ENCODE measurements around the gene STAT5B.

The STAT5B gene

GRCh38 chr17:42233156-42233555, 43.0 kb downstream of the STAT5B start:
- Histone ChIP-seq H4K8ac (ENCODE audit: low read length) (no peak overlapping the region), H3K4ac (ENCODE audit: low read depth in 1 of 2, low read length in 2 of 2) (no peak overlapping the region), H3K9me3 (ENCODE audit: control insufficient read depth, low read length) (no peaks in the 10 kb centered on the region), H3K4me3 (ENCODE audit: insufficient read depth in 1 of 2, low read depth in 1 of 2, low read length in 2 of 2) (no peak overlapping the region), H2BK12ac (ENCODE audit: low read length in 2 of 2) (no peak overlapping the region), H3K9ac (ENCODE audit: low read length) (no peak overlapping the region), H3K79me1 (replicated peaks; ENCODE audit: low read length, poor library complexity, severe bottlenecking) (peaks cover 14% of the 10 kb centered on the region), H3K27me3 (ENCODE audit: control insufficient read depth in 1 of 2, insufficient read depth in 1 of 2, low read length in 2 of 2) (no peaks in the 10 kb centered on the region), H3K18ac (ENCODE audit: low read depth in 1 of 2, low read length in 2 of 2) (no peak overlapping the region), H2BK5ac (ENCODE audit: low read depth, low read length, poor library complexity, severe bottlenecking) (no peak overlapping the region), H3K14ac (ENCODE audit: low read length in 2 of 2) (no peak overlapping the region), H3K4me2 (ENCODE audit: low read length, poor library complexity, severe bottlenecking) (no peak overlapping the region), H2AFZ (ENCODE audit: low read depth, low read length) (no peak overlapping the region), H2AK5ac (ENCODE audit: low read length, severe bottlenecking) (no peak overlapping the region), H3K27ac (ENCODE audit: low read length, poor library complexity, severe bottlenecking) (no peak overlapping the region), H2BK120ac (ENCODE audit: low read depth, low read length) (no peak overlapping the region), H4K91ac (ENCODE audit: low read length) (no peak overlapping the region), H2BK15ac (ENCODE audit: low read depth, poor library complexity, severe bottlenecking) (no peak overlapping the region), H3K36me3 (ENCODE audit: control insufficient read depth in 1 of 2, insufficient read depth in 2 of 2, low read depth in 1 of 2, low read length in 2 of 2) (no peaks in the 10 kb centered on the region), H3K4me1 (ENCODE audit: control insufficient read depth, insufficient read depth, low read depth, low read length) (peaks cover 1% of the 10 kb centered on the region), H3K23ac (ENCODE audit: low read length in 2 of 2) (no peak overlapping the region)
- DNase-seq: no peak
- 99% methylated on average over 4 of the region's 5 CpGs for WGBS

- H2BK120ac ChIP-seq (ENCODE audit: low read depth, low read length): no peak overlapping the region
- no peak overlapping the region for H3K14ac ChIP-seq (ENCODE audit: low read length in 2 of 2)
- peak overlapping the region in 1 of 2 experiments; percentile 60 for H3K4ac ChIP-seq (ENCODE audit: low read depth in 1 of 2, low read length in 2 of 2)
- H2BK5ac ChIP-seq (ENCODE audit: low read depth, low read length, poor library complexity, severe bottlenecking): no peak overlapping the region
- no peak overlapping the region for H4K8ac ChIP-seq (ENCODE audit: low read length)
- H3K4me3 ChIP-seq (ENCODE audit: insufficient read depth in 1 of 2, low read depth in 1 of 2, low read length in 2 of 2): no peak overlapping the region
- no peaks in the 10 kb centered on the region for H3K27me3 ChIP-seq (ENCODE audit: control insufficient read depth in 1 of 2, insufficient read depth in 1 of 2, low read length in 2 of 2)
- no peaks in the 10 kb centered on the region for H3K9me3 ChIP-seq (ENCODE audit: control insufficient read depth, low read length)
- no peak overlapping the region for H4K91ac ChIP-seq (ENCODE audit: low read length)
- H3K23ac ChIP-seq (ENCODE audit: low read length in 2 of 2): no peak overlapping the region
- no peak overlapping the region for H2BK15ac ChIP-seq (ENCODE audit: low read depth, poor library complexity, severe bottlenecking)
- no peak overlapping the region for H2AK5ac ChIP-seq (ENCODE audit: low read length, severe bottlenecking)
- no peak overlapping the region for H2BK12ac ChIP-seq (ENCODE audit: low read length in 2 of 2)
- H3K9ac ChIP-seq (ENCODE audit: low read length): no peak overlapping the region
- H3K36me3 ChIP-seq (ENCODE audit: control insufficient read depth in 1 of 2, insufficient read depth in 2 of 2, low read depth in 1 of 2, low read length in 2 of 2): no peaks in the 10 kb centered on the region
- H3K79me1 ChIP-seq (replicated peaks; ENCODE audit: low read length, poor library complexity, severe bottlenecking): peaks cover 9% of the 10 kb centered on the region
- H3K18ac ChIP-seq (ENCODE audit: low read depth in 1 of 2, low read length in 2 of 2): no peak overlapping the region
- DNase-seq: no peak
- 100% methylated on average over 4 of the region's 5 CpGs for WGBS
- peaks cover 1% of the 10 kb centered on the region for H3K4me1 ChIP-seq (ENCODE audit: control insufficient read depth, insufficient read depth, low read depth, low read length)
- H3K27ac ChIP-seq (ENCODE audit: low read length, poor library complexity, severe bottlenecking): no peak overlapping the region
- H3K4me2 ChIP-seq (ENCODE audit: low read length, poor library complexity, severe bottlenecking): no peak overlapping the region
- H2AFZ ChIP-seq (ENCODE audit: low read depth, low read length): no peak overlapping the region
These were observed 46.0 kb downstream of the STAT5B start for GRCh38 chr17:42230225-42230624.

- DNase-seq: peak; percentile 51
- H3K27ac ChIP-seq (ENCODE audit: low read length, poor library complexity, severe bottlenecking): no peak overlapping the region
- H2AK5ac ChIP-seq (ENCODE audit: low read length, severe bottlenecking): no peak overlapping the region
- H3K4me1 ChIP-seq (ENCODE audit: control insufficient read depth, insufficient read depth, low read depth, low read length): no peaks in the 10 kb centered on the region
- H2BK5ac ChIP-seq (ENCODE audit: low read depth, low read length, poor library complexity, severe bottlenecking): no peak overlapping the region
- no peak overlapping the region for H3K23ac ChIP-seq (ENCODE audit: low read length in 2 of 2)
- H3K4ac ChIP-seq (ENCODE audit: low read depth in 1 of 2, low read length in 2 of 2): no peak overlapping the region
- no peaks in the 10 kb centered on the region for H3K9me3 ChIP-seq (ENCODE audit: control insufficient read depth, low read length)
- H3K36me3 ChIP-seq (ENCODE audit: control insufficient read depth in 1 of 2, insufficient read depth in 2 of 2, low read depth in 1 of 2, low read length in 2 of 2): peaks cover 15 to 17% of the 10 kb centered on the region in 2 experiments
- H3K14ac ChIP-seq (ENCODE audit: low read length in 2 of 2): no peak overlapping the region
- H2BK120ac ChIP-seq (ENCODE audit: low read depth, low read length): no peak overlapping the region
- H3K27me3 ChIP-seq (ENCODE audit: control insufficient read depth in 1 of 2, insufficient read depth in 1 of 2, low read length in 2 of 2): no peaks in the 10 kb centered on the region
- no peak overlapping the region for H2AFZ ChIP-seq (ENCODE audit: low read depth, low read length)
- H2BK12ac ChIP-seq (ENCODE audit: low read length in 2 of 2): no peak overlapping the region
- H3K18ac ChIP-seq (ENCODE audit: low read depth in 1 of 2, low read length in 2 of 2): peak overlapping the region in 1 of 2 experiments; percentile 22
- H3K9ac ChIP-seq (ENCODE audit: low read length): no peak overlapping the region
- WGBS: 89% methylated on average over 11 of the region's 11 CpGs
- peaks cover 9% of the 10 kb centered on the region for H3K79me1 ChIP-seq (replicated peaks; ENCODE audit: low read length, poor library complexity, severe bottlenecking)
- H3K4me3 ChIP-seq (ENCODE audit: insufficient read depth in 1 of 2, low read depth in 1 of 2, low read length in 2 of 2): no peak overlapping the region
- no peak overlapping the region for H3K4me2 ChIP-seq (ENCODE audit: low read length, poor library complexity, severe bottlenecking)
- no peak overlapping the region for H2BK15ac ChIP-seq (ENCODE audit: low read depth, poor library complexity, severe bottlenecking)
- no peak overlapping the region for H4K8ac ChIP-seq (ENCODE audit: low read length)
- H4K91ac ChIP-seq (ENCODE audit: low read length): no peak overlapping the region
These were observed 48.1 kb downstream of the STAT5B start for GRCh38 chr17:42227849-42228700.

GRCh38 chr17:42225646-42226045, 50.5 kb downstream of the STAT5B start:
- Histone ChIP-seq H3K4ac (ENCODE audit: low read depth in 1 of 2, low read length in 2 of 2) (no peak overlapping the region), H2AK5ac (ENCODE audit: low read length, severe bottlenecking) (no peak overlapping the region), H3K36me3 (ENCODE audit: control insufficient read depth in 1 of 2, insufficient read depth in 2 of 2, low read depth in 1 of 2, low read length in 2 of 2) (peaks cover 22 to 33% of the 10 kb centered on the region in 2 experiments), H3K27ac (ENCODE audit: low read length, poor library complexity, severe bottlenecking) (no peak overlapping the region), H3K14ac (ENCODE audit: low read length in 2 of 2) (no peak overlapping the region), H2BK15ac (ENCODE audit: low read depth, poor library complexity, severe bottlenecking) (no peak overlapping the region), H3K9me3 (ENCODE audit: control insufficient read depth, low read length) (no peaks in the 10 kb centered on the region), H2BK120ac (ENCODE audit: low read depth, low read length) (no peak overlapping the region), H3K23ac (ENCODE audit: low read length in 2 of 2) (no peak overlapping the region), H3K79me1 (replicated peaks; ENCODE audit: low read length, poor library complexity, severe bottlenecking) (peaks cover 5% of the 10 kb centered on the region), H2BK12ac (ENCODE audit: low read length in 2 of 2) (no peak overlapping the region), H4K8ac (ENCODE audit: low read length) (no peak overlapping the region), H4K91ac (ENCODE audit: low read length) (no peak overlapping the region), H2BK5ac (ENCODE audit: low read depth, low read length, poor library complexity, severe bottlenecking) (no peak overlapping the region), H3K27me3 (ENCODE audit: control insufficient read depth in 1 of 2, insufficient read depth in 1 of 2, low read length in 2 of 2) (no peaks in the 10 kb centered on the region), H3K4me2 (ENCODE audit: low read length, poor library complexity, severe bottlenecking) (no peak overlapping the region), H3K4me1 (ENCODE audit: control insufficient read depth, insufficient read depth, low read depth, low read length) (no peaks in the 10 kb centered on the region), H2AFZ (ENCODE audit: low read depth, low read length) (no peak overlapping the region), H3K18ac (ENCODE audit: low read depth in 1 of 2, low read length in 2 of 2) (no peak overlapping the region), H3K4me3 (ENCODE audit: insufficient read depth in 1 of 2, low read depth in 1 of 2, low read length in 2 of 2) (no peak overlapping the region), H3K9ac (ENCODE audit: low read length) (no peak overlapping the region)
- 100% methylated on average over 3 of the region's 5 CpGs for WGBS
- DNase-seq: no peak
